RCC 7860 (cell line): ENCODE results near the gene CNTROB.
"Not testable (repeated sequence)": the region's sequence is repeated elsewhere in the genome, so short reads cannot be mapped to it uniquely, and the experiment has no call there.

ENCODE experiments used
- DNase-seq: peaks from one replicate; pipeline ENCODE4 v3.0.0-alpha.2; 2015; ENCODE audit warnings: low spot score
- FAIRE-seq: peaks from 2 replicates; lab custom pipeline; 2012; peaks lifted over from hg19 to GRCh38; lab: Jason Lieb, UNC

Gene CNTROB

GRCh38 chr17:7944326-7944725 lies 12.3 kb downstream of the CNTROB start:
- FAIRE-seq = no peak
- no peak for DNase-seq

DNA sequence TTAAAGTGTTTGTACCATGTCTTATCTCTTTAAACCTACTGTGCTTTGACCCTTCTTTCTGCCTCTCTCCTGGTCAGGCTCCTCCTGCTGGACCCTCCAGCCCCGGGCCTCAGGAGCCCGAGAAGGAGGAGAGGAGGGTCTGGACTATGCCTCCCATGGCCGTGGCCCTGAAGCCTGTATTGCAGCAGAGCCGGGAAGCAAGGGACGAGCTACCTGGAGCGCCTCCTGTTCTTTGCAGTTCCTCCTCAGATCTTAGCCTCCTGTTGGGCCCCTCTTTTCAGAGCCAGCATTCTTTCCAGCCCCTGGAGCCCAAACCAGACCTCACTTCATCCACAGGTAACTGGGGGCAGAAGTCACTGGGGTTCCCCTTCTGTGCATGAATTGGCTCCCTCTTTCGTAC lies 13.6 kb downstream of the CNTROB start:
- DNase-seq (no peak), FAIRE-seq (no peak)

- no peak for DNase-seq
- FAIRE-seq = no peak
These were observed 14.4 kb downstream of the CNTROB start for GRCh38 chr17:7946441-7946840.

DNA sequence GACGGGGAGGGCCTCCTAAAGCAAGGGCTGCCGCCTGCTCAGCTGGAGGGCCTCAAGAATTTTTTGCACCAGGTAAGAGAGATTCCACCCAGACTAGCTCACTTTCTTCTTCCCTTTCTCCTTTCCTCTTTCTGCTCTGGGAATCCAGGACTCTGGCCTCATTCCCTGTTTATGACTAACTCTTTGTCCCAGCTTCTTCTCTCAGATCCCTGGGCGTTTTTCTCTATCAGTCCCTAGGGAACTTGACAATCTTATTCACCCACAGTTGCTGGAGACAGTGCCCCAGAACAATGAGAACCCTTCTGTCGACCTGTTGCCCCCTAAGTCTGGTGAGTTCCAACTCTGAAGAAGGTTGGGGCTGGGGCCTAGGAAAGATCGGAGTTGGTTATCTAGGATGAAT lies 15.6 kb downstream of the CNTROB start:
- FAIRE-seq (no peak), DNase-seq (no peak)

GRCh38 chr17:7950578-7950977 lies 18.6 kb downstream of the CNTROB start:
- DNase-seq = no peak
- FAIRE-seq = no peak

DNA sequence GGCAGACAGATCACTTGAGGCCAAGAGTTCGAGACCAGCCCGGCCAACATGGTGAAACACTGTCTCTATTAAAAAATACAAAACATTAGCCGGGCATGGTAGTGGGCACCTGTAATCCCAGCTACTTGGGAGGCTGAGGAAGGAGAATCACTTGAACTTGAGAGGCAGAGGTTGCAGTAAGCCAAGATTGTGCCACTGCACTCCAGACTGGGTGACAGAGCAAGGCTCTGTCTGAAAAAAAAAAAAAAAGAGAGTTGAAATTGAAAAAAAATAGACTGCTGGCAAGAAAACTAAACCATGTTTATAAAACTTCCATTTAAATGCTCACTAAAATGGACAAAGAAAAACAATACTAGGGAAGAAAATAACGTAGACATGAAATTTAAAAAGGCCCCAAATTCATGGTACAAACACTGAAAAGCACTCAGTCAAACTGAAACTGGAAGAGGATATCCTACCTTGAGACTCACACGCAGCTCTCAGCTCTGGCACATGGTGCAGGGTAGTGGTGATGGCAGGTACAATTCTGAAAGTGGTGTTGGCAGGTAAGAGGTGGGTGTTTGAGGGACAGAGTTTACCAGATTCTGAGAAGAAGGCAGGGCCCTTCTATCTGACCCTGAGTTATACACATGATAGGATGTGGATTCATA lies 19.3 kb downstream of the CNTROB start:
- DNase-seq = no peak
- no peak for FAIRE-seq

DNA sequence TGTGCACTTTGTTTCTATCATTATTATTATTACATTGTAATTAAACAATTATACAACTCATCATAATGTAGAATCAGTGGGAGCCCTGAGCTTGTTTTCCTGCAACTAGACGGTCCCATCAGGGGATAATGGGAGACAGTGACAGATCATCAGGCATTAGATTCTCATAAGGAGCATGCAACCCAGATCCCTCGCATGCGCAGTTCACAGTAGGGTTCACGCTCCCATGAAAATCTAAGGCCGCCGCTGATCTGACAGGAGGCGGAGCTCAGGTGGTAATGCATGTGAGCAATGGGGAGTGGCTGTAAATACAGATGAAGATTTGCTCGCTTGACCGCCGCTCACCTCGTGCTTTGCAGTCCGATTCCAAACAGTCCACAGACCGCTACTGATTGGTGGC lies 21.3 kb downstream of the CNTROB start:
- not testable (repeated sequence) for FAIRE-seq, DNase-seq

- no peak for FAIRE-seq
- DNase-seq = no peak
These were observed 23.6 kb downstream of the CNTROB start for GRCh38 chr17:7955414-7956227.

DNA sequence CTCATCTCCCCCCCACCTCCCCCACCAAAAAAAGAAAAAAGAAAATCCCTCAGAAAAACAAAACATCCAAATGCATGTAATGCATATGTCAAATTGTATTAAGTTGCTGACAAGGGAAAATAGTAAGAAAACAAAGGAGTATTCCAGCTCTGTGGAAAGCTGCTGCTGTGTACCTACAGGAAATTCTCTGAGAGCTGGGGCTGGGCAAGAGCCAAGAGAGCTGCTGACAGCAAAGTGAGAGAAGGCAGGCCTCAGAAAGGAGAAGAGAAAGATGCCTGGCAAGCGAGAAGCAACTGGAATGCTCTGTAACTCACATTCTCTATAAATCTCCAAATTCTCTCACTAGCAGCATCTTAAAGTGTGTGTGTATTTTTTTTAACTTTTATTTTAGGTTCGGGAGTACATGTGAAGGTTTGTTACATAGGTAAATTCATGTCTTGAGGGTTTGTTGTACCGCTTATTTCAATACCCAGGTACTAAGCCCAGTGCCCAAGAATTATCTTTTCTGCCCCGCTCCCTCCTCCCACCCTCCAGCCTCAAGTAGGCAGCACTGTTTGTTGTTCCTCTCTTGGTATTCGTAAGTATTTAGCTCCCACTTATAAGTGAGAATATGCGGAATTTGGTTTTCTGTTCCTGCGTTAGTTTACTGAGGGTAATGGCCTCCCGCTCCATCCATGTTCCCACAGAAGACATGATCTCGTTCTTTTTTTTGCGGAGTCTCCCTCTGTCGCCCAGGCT lies 24.4 kb downstream of the CNTROB start:
- DNase-seq = no peak
- FAIRE-seq = no peak

- FAIRE-seq (no peak), DNase-seq (no peak)
These were observed 27.7 kb downstream of the CNTROB start for GRCh38 chr17:7959503-7960253.

DNA sequence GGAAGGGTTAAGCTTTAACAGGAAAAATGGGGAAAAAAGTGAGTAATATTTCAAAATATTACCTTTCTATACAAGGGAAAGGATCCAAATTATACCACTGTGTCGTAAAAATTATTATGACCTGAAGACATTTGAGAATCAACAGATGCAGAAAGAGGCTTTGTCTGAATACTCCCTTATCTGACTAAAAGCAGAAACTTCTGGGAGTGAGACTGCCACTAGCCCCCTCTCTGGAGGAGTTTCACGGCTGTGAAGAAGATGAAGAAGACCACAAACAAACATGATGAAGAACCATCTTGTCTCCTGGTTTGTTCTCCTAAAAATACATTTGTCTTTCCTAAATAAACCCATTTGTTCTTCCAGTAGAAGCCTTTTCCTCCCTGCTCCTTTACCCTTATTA lies 29.4 kb downstream of the CNTROB start:
- FAIRE-seq = no peak
- no peak for DNase-seq

DNA sequence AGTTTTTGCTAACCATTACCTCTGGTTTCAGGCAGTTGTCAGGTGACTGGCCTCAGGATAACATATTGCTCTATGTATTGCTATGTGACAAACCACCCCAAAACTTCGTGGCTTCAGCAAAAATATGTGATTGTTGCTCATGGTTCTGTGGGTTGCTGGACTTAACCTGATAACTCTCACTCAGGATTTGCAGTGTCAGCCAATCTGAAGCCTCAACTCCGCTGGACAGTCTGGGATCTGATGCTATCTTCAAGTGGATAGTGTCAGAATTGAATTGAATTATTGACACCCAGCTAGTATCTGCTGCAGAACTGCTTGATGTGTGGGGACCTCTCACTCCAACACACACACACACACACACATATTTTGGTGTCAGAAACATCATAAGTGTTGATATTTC lies 35.7 kb downstream of the CNTROB start:
- no peak for DNase-seq
- FAIRE-seq = no peak

DNA sequence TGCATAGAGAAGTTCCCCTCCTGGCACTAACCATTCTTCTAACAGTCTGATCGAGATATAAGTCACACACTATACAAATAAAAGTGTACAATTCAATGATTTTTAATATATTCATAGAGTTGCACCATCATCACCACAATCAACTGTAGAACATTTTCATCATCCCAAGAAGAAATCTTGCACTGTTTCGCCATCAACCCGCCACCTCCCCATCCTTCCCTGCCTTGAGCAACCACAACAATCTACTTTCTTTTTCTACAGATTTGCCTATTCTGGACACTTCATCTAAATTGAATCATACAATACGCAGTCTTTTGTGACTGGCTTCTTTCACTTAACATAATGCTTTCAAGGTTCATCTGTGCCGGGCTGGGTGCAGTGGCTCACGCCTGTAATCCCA lies 37.4 kb downstream of the CNTROB start:
- FAIRE-seq = no peak
- no peak for DNase-seq

- FAIRE-seq = no peak
- no peak for DNase-seq
These were observed 39.6 kb downstream of the CNTROB start for GRCh38 chr17:7971651-7972050.

DNA sequence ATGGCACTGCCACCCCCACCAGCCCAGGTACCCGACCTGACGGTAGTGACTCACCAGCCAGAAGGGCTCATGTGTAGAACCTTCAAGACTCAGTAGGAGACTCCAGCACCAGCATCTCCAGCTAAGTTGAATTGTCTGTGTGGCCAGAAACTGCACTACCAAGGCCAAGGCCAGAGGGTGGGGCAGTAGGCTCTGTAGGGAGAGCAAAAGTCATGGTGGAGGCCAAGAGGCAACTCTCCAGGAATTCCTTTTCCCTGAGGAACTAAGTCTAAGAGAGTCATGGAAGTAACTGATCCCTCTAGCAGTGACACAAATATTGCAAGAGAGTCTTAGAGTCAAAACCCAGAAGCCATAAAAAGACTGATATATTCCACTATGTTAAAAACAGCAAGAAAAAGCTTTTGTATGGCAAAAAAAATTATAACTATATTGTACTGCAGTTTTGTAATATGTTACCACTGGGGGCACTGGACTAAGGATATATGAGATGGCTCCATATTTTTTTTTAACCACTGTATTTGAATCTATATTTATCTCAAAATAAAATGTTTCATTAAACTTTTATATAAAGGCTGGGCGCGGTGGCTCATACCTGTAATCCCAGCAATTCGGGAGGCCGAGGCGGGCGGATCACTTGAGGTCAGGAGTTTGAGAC lies 40.3 kb downstream of the CNTROB start:
- no peak for FAIRE-seq
- no peak for DNase-seq

DNA sequence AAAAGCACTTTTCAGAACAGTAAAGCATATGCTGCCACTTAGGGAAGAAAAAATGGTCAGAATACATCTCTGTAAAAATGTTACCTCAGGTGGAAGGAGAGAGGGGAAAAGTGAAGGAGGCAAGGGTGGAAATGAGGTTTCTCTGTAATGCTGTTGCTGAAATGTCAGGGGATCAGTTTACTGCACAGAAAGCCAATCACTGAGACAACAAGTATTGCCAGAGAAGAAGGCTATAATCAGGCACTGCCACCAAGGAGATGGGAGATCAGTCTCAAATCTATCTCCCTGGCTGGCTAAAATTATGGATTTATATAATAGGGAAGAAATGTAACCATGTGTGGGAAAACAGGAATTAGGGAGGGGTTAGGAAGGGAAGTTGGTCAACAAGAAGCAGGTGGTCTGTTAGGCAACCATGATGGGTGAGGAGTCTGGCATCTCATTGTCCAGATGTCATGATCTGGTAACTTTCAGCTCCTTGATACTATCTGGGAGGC lies 42.7 kb downstream of the CNTROB start:
- DNase-seq (no peak), FAIRE-seq (no peak)

DNA sequence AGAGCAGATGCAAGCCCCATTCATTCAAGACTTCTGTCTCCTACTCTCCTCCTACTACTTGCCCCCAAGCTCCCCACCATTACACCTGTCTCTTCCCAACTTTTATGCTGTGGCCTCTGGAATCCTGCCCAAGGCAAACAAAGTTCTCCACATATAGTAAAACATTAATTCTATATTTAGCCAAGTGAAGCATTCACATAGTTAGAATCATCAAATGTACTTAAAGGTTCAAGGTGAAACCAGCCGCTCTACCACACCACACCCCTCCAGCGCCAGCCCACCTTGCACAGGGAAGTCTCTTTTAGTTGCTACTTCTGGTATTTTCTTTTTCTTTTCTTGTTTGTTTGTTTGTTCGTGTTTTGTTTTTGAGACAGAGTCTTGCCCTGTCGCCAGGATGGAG lies 45.0 kb downstream of the CNTROB start:
- no peak for DNase-seq
- no peak for FAIRE-seq

DNA sequence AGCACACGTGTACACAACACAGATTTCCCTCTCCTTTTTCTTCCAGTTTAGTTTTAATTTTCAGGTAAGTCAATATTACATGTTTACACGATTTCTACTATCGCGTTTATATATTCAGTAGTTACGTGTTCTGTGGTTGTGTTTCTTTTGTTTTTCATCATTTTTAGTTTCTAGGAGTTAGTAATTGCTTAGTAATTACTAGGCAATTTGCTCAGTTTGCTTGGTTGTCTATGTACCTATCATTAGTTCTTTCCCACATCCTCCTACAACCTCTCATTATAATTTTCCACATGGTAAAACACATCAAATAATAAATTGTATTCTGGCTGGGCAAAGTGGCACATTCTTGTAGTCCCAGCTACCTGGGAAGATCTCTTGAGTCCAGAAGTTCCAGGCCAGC lies 45.8 kb downstream of the CNTROB start:
- no peak for DNase-seq
- no peak for FAIRE-seq

- FAIRE-seq (no peak), DNase-seq (peak; percentile 27)
These were observed 50.2 kb downstream of the CNTROB start for GRCh38 chr17:7982173-7982572.

DNA sequence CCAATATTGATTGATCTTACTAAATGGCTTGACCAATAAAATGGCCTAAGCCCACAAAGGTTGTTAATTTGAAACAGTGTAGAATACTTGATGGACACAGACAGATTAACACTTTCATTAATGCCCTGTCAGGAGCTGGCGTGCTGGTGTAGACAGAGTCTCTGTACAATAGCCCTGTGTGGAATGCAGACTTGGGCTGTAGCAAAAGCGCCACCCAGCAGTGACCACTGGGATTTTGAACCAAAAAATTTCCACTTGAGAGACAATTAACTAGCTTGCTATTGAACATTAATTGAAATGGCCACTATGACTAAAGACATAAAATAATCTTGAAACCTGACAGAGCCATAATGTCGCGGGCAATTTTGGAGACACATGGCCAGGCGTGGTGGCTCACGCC lies 50.7 kb downstream of the CNTROB start:
- FAIRE-seq (no peak), DNase-seq (no peak)
